K562 (cell line): ENCODE data around the gene OR2AG1.

Experiments used
- ADNP ChIP-seq: fragments of 200-800 bp; sonication (Bioruptor generic); IDR thresholded peaks from 2 replicates; pipeline ENCODE4 v1.6.1; 2016; ENCODE audit warnings: missing genetic modification characterization, missing compliant biosample characterization
- TF ChIP-seq, protein P1 (sequence below): fragments of 250-450 bp; sonication (Bioruptor Pico); IDR thresholded peaks from 2 replicates; pipeline ENCODE4 v1.8.0; 2022; ENCODE audit warnings: moderate library complexity, mild to moderate bottlenecking, inconsistent platforms

DNA sequence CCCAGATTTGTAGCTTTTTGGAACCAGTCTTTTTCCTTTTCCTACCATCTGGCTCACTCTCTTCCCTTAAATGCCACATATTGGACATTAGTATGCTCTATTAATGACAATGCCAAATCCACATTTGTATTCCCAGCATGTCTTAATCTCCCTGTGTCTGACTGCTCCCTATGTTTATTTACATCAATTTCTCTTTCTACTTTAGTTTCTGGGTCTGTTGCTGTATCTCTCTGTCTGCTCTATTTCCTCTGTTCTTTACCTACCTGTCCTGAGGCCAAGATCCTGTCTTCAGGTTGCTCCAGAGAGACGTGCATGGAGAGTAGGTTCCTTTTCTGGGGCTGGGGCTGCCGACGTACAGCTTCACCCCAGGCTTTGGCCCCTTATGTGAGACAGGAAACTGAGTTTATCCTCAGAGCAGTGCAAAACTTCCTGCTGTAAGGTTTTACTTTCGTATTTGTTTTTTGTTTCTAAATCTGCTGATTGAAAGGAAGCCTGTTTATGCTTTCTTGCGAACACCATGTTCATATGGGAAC lies 36.7 kb upstream of the OR2AG1 start:
- TF ChIP-seq ADNP (tag), result no peak
- TF ChIP-seq, protein P1, sequence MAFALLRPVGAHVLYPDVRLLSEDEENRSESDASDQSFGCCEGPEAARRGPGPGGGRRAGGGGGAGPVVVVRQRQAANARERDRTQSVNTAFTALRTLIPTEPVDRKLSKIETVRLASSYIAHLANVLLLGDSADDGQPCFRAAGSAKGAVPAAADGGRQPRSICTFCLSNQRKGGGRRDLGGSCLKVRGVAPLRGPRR (CRISPR knock-in tag), result no peak
